Measurements from ENCODE around the gene HHLA2. TPM values are rescaled to one million over a fixed set of nuclear protein-coding genes. Genes with fewer than 3 reads are reported as not detected.
"Not testable (repeated sequence)": the region's sequence is repeated elsewhere in the genome, so short reads cannot be mapped to it uniquely, and the experiment has no call there.

Gene HHLA2
- total RNA-seq, 1 donor from 2014 or later, result not detected

- no peak for ATAC-seq
- intact Hi-C loops (cut with micrococcal nuclease), result no loop called here
- DNase-seq, result no peak
Measured at GRCh38 chr3:108331792-108332191, 35.4 kb downstream of the HHLA2 start.

GRCh38 chr3:108333961-108334360 is 37.6 kb downstream of the HHLA2 start:
- intact Hi-C loops (cut with micrococcal nuclease), result no loop called here
- ATAC-seq, result no peak
- DNase-seq, result no peak

GRCh38 chr3:108334701-108335100 is 38.4 kb downstream of the HHLA2 start:
- DNase-seq (no peak), ATAC-seq (no peak)
- intact Hi-C loops (cut with micrococcal nuclease), result no loop called here

GRCh38 chr3:108338901-108339545 is 42.7 kb downstream of the HHLA2 start:
- no peak for ATAC-seq
- no peak for DNase-seq
- intact Hi-C loops (cut with micrococcal nuclease), result no loop called here

- ATAC-seq (no peak), DNase-seq (no peak)
- intact Hi-C loops (cut with micrococcal nuclease), result no loop called here
Measured at GRCh38 chr3:108341911-108342310, 45.6 kb downstream of the HHLA2 start.

DNA sequence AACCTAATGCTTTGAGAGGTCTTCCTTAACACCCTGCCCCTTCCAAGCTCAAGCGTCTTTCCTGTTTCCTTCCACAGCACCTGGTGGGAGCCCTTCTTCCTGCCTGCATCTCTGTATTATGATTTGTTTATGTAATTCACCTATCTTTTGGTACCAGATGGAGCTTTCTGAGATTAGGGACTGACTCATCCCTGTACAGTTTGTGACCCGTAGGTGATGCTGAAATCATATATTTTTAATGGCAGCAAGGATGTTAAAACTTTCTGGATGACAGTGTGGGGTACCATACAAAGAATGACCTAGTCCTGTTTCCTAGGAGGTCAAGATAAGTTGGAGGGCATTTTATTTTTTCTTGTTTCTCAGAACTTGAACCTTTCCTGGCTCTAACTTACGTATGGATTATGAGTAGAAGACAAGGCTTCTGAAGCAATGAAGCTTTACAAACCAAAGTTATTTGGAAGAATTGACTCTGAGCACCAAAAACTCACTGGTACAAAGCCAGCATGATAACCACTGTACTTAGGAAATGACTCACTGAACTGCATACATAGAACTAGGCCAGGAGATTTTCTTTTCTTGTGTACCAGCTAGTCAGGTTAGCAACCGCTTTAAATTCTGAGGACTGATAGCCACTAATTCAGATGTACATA is 46.6 kb downstream of the HHLA2 start:
- no peak for DNase-seq
- ATAC-seq, result no peak
- intact Hi-C loops (cut with micrococcal nuclease), result no loop called here

DNA sequence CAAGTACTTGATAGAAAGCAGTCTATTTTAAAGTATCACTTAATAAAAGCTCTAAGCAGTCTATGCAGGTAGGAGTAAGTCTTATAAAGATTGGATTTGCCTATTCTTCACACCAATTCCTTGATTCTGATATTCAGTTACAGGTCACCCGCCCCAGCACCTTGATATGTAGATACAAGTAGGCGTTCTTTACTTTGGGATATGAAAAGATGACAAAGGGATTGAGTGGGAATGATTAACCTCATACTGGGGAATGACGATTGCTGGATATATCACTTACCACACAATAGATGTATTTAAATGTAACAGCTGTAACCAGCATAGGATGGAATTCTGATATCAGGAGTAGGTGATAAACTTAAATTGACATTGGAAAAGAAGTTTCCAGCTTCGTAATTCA is 47.1 kb downstream of the HHLA2 start:
- DNase-seq, result no peak
- no peak for ATAC-seq
- intact Hi-C loops (cut with micrococcal nuclease), result no loop called here

DNA sequence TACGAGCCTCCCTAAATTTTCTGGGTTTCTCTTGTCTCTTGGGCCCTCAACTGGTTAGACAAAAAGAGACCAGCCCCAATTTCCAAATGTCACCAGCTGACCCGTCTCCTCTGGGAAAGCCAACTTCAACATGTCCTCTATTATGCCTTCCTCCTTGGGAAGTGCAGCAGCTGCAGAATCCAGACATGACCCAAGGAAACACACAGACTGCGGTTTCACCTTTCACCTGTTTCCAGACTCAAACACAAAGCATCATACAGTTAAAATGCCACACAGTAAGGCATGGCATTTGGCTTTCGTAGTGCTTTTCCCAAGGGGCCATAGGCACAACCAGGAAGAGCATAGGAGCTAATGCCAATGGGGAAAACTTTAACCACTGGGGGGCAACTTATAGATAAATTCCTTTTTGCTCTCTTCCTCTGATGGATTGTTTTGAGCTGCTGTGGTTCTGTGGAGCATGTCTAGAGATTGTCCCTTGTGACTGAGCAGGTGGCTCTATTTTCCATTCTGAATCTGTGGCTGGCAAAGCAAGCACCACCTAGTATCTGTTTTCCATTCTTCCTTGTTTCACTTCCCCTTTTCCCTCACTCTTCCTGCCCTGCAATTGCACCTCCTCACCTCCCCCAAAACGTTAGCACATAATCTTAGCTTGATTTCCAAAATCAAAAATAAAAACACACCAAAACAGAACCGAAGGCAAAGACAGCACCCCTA is 49.3 kb downstream of the HHLA2 start:
- intact Hi-C loops (cut with micrococcal nuclease), result no loop called here
- ATAC-seq, result no peak
- no peak for DNase-seq

- no peak for ATAC-seq
- DNase-seq, result no peak
- intact Hi-C loops (cut with micrococcal nuclease), result no loop called here
Measured at GRCh38 chr3:108346301-108347227, 50.2 kb downstream of the HHLA2 start.

DNA sequence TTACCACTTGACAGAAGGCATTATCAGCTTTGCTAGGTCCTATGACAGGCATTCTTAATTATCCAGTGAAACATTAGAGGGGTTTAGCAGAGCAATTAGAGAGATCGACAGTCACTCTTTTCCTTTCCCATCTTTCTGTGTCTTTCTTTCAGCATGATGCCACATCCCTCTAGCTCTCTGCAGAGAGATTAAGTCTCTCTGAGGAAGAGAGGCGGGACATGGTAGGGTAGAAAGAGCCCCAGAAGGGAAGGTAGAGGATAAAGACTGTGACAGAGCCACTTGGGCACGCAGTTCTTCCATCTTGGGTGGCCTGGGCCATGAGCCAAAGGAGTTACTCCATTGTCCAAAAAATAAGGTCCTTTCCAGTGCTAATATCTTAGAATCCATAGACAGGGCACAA is 55.8 kb downstream of the HHLA2 start:
- no peak for DNase-seq
- intact Hi-C loops (cut with micrococcal nuclease), result no loop called here
- no peak for ATAC-seq

DNA sequence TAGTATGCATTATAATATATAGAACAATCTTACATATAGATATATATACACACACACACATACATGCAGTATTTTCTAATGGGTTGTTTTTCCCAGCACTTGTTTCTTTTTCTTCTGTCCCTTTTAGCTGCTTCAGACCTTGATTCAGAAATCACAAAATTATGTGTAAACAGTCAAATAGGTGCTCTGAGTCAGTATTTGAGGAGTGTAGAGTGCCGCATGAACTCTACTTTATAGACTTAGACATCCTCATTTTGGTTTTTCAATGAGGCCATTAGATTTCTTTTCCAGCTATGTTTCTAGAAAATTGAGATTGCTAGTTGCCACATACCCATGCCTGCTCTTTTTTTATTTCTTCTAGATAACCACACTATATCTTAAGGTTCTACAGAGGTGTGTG is 58.2 kb downstream of the HHLA2 start:
- DNase-seq (no peak), ATAC-seq (no peak)
- intact Hi-C loops (cut with micrococcal nuclease), result no loop called here

DNA sequence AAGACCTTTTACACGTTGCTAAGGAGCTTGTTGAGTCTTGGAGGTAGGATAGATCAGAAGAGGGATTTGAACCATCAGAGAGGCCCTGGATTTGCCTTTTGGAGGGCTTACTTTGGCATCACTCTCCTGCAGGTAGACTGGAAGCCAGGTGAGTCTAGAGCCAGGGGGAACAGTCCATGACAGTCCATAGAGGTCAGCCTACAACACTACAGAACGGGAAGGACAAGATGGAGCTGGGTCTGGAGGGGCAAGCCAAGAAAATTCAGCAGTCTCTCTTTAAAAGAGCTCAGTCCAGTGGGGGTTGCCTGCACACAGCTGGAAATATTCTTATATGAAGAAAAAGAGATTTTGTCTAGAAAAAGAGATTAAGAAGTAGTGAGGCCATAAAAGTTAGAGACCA is 60.7 kb downstream of the HHLA2 start:
- no peak for DNase-seq
- ATAC-seq, result no peak
- intact Hi-C loops (cut with micrococcal nuclease), result no loop called here

DNA sequence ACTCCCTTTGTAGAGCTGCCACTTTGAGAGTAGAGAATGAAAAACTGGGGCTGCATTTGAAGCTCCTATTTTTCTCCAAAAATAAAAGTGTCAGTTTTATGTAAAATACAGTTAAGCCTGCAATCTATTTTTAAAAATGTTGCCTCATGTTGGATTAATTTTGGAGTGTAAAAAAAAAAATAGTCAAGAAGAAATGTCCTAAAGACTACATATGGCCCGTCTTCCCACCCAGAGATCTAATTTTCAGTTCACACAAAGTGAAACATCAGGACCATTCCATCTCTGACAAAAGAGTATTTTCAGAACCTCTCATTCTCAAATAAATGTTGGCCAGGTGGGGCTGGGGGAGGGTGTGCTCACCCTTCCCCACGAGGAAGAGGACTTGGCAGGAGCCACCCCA is 62.7 kb downstream of the HHLA2 start:
- no peak for ATAC-seq
- intact Hi-C loops (cut with micrococcal nuclease), result no loop called here
- no peak for DNase-seq

DNA sequence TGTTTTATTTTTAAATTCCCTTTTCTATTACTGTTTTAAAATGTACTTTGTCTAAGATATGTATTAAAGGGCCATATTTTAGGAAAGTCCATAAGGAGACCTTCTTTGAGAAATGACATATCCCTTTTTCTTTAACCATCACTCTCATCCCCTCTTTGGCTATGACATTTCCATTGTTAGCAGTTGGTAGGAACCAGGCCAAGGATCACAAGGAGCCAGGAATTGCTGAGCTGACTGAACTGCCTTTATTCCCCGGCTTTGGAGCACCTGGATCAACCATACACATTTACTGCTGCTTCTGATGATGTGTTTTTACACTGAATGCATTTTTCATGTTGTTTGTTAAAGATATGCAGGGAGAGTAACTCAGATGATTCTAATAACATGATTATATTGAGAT is 79.7 kb downstream of the HHLA2 start:
- no peak for DNase-seq
- no peak for ATAC-seq
- intact Hi-C loops (cut with micrococcal nuclease), result no loop called here

- intact Hi-C loops (cut with micrococcal nuclease), result no loop called here
- DNase-seq, result no peak
Measured at GRCh38 chr3:108377384-108377783, 81.0 kb downstream of the HHLA2 start.

GRCh38 chr3:108378153-108378951 is 82.0 kb downstream of the HHLA2 start:
- DNase-seq (no peak), ATAC-seq (no peak)
- intact Hi-C loops (cut with micrococcal nuclease), result no loop called here

More at GRCh38 chr3:108377384-108377783, 81.0 kb downstream of the HHLA2 start:
- ATAC-seq, result no peak

GRCh38 chr3:108378952-108379342 is 82.6 kb downstream of the HHLA2 start:
- DNase-seq; intact Hi-C loops (cut with micrococcal nuclease); ATAC-seq: not testable (repeated sequence)

- DNase-seq, result no peak
- ATAC-seq, result no peak
- intact Hi-C loops (cut with micrococcal nuclease), result no loop called here
Measured at GRCh38 chr3:108380128-108380795, 83.9 kb downstream of the HHLA2 start.
